HG03066 (cell line): Measurements from ENCODE around the gene NXPH4.

Experiments used
- ATAC-seq: cut with Tn5 transposase; IDR thresholded peaks from one replicate; pipeline ENCODE4 v1.9.1; 2021; ENCODE audit warnings: low read depth; ENCODE audit not compliant: unreplicated experiment

The NXPH4 gene

GRCh38 chr12:57262126-57262822 is 45.7 kb downstream of the NXPH4 start:
- ATAC-seq = no peak

- no peak for ATAC-seq
Observed at GRCh38 chr12:57263096-57263495, 46.5 kb downstream of the NXPH4 start.

DNA sequence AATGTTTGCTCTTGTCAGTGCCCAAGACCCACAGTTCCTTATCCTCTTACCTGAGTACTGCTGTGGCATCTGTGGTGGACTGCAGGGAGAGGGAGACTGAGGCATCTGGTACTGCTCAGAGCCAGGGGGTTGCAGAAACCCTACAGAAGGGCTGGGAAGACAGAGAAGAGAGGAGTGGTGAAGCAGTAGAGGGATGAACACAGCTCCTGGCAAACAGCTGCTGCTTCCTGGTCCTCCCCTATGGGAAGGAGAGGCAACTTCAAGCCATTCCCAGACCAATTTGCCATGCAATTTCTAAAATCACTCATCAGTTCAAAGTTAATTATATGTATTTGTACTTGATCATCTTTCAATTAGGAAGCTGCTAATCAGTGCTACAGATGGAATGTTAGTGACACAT is 50.1 kb downstream of the NXPH4 start:
- no peak for ATAC-seq

- ATAC-seq = no peak
Observed at GRCh38 chr12:57268264-57268663, 51.7 kb downstream of the NXPH4 start.

DNA sequence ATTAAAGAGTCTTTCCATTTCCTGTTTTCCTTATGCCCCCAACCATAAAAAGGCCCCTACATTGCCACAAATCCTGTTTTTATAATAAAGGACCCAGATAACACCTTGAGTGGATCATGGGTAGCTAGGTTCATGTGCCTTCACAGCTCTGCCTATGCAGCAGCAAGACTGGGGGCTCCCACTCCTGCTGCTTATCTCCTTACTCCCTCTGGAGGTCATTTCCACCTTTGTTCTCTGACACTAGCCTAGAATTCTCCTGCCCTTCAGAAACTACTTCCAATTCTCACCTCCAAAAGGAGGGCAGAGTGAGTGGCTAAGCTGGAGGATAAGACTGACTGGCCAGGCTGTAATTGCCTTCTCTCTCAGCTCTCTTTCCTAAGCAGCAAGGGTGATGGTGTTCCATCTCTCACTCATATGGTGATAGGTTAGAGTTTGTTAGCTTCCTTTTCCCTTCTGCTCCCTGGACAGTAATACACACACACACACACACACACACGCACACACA is 54.4 kb downstream of the NXPH4 start:
- ATAC-seq = no peak

- ATAC-seq = no peak
Observed at GRCh38 chr12:57272337-57273151, 56.0 kb downstream of the NXPH4 start.

- ATAC-seq = no peak
Observed at GRCh38 chr12:57273516-57273915, 56.9 kb downstream of the NXPH4 start.
